HT1080 (cell line): ENCODE measurements around the gene CLNS1A. TPM values are rescaled to one million over a fixed set of nuclear protein-coding genes. Genes with fewer than 3 reads are reported as not detected.
A peak's percentile ranks its signal among the peaks of the same experiment; 100 is the strongest.
"Not testable (repeated sequence)": the region's sequence is repeated elsewhere in the genome, so short reads cannot be mapped to it uniquely, and the experiment has no call there.

ENCODE experiments used
- DNase-seq: peaks from one replicate; pipeline ENCODE4 v3.0.0-alpha.2; 2015; ENCODE audit warnings: low read depth
- total RNA-seq: library from RNA; depleted of rRNA; stranded (reverse); fragments of >200 nt; shearing (Covaris generic); gene quantifications from 2 replicates; pipeline ENCODE4 v1.2.3, GENCODE V29; 2014

CLNS1A gene
- total RNA-seq, 1 experiment from 2014 or later = 387 TPM

DNA sequence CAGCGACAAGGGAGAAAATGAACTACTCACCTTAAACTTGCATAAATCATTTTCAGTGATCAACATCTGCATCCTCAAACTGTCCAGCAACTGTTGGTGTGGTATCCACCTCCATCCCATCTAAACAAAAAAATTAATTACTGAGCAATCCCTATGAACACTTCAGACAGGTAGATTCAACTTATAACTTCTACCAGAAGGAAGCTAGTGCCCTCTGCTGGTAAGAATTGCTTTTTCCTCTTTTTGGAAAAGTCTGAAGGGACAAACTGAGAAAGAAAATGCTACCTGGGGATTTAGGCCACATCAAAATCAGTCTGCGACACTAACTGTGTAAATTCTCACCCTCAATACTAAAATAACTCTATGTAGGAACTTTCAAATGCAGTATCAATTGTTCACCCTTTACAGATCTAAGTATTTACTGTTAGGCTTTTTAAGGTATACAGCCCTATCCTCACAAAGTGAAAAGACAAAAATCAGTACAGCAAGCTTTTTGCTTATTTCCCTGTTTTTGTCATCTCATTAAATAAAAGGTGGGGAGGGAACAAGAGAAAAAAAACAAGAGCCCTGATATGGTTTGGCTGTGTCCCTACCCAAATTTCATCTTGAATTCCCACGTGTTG, 17.9 kb downstream of the CLNS1A start:
- peak; percentile 40 for DNase-seq

DNA sequence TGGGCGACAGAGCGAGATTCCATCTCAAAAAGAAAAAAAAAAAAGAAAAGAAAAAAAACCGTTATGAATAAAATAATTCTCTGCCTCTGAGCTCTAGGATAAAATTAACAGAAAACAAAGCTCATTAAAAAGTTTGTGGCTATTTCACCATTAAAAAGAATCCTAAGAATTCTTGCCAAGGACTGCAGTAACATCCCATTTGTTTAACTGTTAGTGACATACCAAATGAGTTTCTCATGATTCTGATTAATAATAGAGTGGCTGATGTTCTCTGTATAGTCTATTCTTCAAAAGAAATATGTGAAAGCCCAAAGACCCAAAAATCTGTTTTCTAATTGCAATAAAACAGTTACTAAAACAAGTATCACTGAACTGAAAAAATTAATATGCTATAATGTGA, 19.7 kb downstream of the CLNS1A start:
- no peak for DNase-seq

DNA sequence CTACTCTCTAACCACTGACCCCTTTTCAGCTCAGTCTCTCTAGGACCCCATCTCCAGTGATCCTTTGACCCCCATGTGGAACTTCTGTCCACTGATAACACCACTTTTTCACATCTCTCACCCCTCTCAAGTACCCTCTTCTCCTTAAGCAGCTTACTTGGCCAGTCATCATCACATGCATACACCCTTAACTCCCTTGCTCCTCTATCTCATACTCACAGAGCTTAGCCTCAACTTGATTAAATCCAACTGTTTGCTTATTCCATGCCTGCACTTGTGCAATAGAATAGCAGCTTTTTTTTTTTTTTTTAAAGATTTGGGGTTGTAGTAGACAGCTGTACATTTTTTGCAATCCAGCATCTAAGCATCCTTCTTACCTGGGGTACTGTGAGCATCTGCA, 25.7 kb downstream of the CLNS1A start:
- DNase-seq = no peak

DNA sequence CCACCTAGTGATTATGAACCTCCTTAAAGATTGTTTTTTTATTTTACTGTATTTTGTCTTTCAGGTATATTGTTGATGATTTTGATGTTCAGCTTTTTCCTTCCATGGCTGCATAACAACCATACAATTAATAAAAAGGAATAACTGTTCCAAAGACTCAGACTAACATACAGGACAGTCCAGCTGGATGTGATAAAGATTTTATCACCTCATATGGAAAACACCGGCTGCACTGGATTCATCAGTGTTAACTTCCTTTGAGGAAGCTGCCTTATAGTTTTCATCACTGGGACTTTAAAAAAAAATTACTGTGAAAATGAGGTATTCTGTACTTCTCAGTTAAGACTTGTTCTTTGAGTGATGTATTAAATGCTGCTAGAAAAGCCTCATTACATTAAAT, 28.4 kb downstream of the CLNS1A start:
- DNase-seq = no peak

DNA sequence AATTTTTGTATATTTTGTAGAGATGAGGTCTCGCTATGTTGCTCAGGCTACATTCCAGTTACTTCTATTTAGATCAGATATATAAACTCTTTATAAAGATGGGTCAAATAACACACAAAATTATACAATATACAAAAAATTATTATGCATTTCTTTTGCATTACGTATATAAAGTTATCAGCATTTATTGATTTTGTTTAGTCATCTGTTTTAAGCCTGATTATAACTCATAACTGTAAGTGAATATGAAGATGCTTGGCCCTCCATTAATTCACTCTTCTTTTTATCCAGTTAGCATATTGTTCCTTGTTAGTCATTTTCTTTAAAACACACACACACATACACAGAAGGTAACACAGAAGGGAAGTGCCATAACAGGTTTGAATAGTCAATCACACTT, 33.3 kb downstream of the CLNS1A start:
- DNase-seq = no peak

DNA sequence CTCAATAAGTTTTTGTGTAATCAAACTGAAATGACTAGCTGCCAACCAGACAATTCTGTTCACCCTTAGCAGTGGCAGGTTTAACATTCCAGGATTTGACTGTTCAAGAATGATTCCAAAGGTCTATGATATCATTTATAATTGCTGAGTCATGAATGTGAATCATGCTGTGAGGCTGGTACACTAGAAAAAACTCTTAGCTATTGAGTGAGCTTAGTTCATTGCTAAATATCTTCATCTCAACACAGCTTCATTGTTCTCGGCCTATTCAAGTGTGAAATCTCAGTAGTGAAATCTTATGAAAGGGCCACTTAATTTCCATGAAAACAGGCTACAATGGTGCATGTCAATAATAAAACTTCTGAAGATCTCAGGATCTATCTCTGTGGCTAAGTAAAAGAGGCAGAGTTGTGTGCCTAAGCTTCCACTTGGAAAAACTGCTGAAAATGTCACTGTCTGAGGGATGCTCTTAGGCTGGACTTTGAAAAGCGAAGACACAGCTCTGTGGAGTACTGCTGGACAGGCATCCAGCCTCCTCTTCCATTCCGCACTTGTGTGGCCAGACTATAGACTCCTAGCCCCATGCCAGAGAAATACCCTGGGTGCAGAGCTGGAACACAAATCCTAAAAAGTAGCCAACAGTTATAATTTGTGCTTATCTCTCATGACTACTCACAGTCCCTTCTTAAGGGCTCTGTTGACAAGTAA, 35.1 kb downstream of the CLNS1A start:
- peak; percentile 94 for DNase-seq

DNA sequence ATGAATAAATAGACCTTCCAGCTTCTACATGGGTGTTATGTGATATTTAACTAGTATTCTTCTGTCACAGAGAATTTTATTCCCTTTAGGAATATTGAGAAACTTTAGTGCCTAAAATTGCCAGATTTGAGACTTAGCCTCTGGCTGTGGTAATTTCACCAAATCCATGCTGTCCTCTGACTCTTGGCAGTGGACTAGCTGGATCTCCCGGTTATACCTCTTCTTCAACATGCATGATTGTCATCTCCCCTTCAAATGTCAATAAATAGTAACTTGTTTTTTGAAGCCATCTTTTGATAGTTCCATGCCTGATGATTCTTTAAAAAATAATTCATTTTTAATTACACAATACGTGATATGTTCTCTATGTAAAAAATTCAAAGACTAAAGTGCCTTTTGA, 39.4 kb downstream of the CLNS1A start:
- DNase-seq = no peak

DNA sequence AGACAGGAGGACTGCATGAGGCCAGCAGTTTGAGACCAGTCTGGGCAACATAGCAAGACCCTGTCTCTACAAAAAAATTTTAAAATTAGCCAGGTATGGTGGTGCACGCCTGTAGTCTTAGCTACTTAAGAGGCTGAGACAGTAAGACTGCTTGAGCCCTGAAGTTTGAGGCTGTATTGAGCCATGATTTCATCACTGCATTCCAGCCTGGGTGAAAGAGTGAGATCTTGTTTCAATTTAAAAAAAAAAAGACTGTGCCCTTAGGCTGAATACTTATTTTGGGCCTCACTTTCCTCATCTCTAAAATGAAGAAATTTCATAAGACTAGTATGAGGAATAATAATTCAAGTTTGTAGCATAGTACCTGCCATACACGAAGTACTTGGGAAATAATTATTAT, 41.0 kb downstream of the CLNS1A start:
- DNase-seq = no peak

DNA sequence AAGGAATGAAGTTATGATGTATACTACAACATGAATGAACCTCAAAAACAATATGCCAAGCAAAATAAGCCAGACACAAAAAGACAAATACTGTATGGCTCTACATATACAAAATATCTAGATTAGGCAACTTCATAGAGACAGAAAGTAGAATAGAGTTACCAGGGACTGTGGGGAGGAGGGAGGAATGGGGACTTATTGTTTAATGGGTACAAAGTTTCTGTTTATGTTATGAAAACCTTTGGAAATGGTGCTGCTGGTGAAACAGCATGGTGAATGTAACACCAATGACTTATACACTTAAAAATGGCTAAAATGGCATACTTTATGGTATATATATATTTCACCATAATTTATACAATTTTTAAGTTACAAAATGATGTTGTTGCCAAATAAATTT, 43.7 kb downstream of the CLNS1A start:
- DNase-seq = no peak

DNA sequence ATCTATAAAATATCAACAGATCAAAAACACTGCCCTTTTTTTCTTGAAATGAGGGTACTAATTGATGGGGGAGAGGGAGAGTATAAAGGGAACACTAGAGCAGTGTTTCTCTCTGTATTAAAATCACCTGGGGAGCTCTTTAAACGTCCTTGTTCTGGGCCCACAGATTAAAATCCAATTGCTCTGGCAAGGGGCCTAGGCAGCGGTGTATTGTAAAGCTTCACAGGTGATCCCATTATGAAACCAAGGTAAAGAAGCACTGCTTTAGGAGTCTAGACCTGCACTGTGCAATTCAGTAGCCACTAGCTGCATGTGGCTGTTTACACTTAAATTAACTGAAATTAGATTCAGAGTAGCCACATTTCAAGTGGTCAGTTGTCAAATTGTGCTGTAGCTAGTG, 44.9 kb downstream of the CLNS1A start:
- DNase-seq = no peak

DNA sequence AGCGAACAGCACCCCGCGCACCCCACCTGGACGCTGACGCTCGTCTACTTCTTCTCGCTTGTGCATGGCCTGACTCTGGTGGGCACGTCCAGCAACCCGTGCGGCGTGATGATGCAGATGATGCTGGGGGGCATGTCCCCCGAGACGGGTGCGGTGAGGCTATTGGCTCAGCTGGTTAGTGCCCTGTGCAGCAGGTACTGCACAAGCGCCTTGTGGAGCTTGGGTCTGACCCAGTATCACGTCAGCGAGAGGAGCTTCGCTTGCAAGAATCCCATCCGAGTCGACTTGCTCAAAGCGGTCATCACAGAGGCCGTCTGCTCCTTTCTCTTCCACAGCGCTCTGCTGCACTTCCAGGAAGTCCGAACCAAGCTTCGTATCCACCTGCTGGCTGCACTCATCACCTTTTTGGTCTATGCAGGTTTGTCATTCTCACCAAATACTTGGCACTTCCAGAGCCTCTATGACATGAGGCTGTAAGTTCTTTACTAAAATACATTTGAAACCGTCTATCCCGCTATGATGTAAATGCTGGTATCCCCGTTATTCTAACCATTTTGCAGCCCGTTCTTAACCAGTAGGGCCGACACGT, 47.3 kb downstream of the CLNS1A start:
- DNase-seq = no peak

DNA sequence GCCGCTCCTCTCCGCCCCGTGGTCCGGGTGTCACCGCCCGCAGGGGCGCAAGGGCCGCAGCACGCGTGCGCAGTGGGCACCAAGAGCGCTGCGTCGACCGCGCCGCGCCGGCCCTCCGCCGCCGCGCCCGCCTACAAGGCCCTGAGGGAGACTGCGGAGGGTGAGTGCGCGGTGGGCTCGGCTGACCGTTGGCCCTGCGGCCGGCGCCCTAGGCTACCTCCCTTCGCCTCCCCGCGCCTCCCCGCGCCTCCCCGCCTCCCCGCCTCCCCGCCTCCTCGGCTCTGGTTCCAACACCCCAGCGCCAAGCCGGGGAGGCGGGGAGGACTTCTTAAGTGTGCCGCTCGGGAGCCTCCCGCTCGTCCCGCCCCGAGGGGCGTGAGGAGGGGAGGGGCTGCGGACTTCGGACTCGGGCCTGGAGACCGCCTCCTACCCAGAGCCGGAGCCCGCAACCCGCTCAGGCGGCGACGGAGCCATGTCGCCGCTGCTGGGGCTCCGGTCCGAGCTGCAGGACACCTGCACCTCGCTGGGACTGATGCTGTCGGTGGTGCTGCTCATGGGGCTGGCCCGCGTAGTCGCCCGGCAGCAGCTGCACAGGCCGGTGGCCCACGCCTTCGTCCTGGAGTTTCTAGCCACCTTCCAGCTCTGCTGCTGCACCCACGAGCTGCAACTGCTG, 47.9 kb downstream of the CLNS1A start, which contains the start of gene AQP11:
AQP11 (plus strand) TSS at position 433 of the 673 bp plus-strand sequence; CDS start at position 473, 40 bp downstream.
- DNase-seq = peak; percentile 55

DNA sequence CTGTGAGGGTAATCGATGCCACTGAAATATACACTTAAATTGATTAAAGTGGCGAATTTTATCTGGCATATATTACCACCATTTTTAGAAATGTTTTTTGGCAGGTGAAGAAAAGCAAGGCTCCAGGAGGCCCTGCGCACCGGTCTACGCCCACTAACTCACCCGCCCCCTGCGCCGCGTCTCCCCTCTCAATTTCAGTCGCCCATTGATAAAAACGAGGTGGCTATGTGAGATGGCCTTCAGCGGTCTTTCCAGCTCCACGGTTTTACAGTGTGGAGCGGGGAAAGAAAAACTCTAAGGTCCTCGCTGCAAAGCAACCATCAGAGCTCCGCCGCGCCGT, 48.4 kb downstream of the CLNS1A start:
- no peak for DNase-seq

DNA sequence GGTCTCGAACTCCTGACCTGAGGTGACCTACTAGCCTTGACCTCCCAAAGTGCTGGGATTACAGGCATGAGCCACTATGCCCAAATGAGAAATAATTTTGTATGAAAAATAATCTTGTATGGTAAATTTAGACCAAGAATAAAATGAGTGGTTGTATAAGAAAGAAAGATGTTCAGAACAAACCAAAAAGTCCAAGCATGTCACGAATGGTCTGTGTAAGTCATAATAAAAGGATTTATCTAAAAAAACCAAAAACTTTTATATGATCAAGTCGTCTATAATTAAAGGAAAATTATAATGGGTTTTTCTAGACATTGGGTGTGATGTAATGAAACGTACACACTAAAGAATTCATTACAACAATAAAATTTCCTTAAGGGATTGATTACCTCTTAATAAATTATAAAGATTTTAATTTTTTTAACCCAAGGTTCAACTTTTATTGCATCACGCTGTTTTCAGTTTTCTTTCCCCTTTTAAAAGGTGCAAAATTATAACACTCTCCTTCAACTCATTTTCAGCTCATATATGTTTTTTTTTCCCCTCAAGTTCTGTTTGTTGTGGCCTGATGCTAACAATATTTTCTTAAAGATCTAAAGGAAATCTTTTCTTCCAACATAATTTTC, 56.8 kb downstream of the CLNS1A start:
- DNase-seq = no peak

DNA sequence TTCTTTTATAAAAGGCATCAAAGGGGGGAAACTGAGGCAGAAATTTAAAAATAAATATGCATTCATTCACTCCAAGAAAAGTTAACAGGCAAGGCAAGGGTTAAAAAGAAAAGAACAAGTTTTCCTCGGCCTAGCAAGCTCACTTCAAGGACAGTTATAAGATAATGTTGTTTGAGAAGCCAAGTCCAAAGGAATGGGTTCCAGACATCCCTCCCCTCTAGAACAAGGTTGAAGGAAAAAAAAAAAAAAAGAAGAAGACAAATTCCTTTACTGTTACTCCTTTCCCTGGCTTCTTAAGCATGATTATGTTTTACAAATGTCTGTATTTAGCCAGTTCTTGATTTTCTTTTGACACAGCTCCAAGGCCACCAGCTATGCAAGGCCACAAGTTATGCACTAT, 62.2 kb downstream of the CLNS1A start:
- not testable (repeated sequence) for DNase-seq

DNA sequence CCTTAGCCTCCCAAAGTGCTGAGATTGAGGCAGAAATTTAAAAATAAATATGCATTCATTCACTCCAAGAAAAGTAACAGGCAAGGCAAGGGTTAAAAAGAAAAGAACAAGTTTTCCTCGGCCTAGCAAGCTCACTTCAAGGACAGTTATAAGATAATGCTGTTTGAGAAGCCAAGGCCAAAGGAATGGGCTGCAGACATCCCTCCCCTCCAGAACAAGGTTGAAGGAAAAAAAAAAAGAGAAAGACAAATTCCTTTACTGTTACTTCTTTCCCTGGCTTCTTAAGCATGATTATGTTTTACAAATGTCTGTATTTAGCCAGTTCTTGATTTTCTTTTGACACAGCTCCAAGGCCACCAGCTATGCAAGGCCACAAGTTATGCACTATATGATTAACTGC, 66.7 kb downstream of the CLNS1A start:
- not testable (repeated sequence) for DNase-seq

DNA sequence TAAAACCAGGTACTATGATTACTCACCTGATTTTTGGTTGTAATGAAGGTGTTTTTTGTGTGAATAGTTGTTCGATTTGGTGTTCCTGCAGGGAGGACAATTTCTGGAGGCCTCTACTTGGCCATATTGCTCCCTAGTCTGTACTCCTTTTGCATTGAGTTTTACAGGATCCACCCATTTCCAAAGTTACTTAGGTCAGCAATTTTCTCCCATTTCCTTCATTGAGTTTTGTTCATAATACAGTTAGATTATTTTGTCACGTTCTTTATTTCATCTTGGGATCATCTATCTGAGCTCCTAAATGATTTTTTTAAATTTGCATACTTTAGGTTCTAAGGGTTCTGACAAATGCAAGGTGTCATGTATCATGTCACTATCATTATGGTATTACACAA, 67.9 kb downstream of the CLNS1A start:
- DNase-seq = no peak

DNA sequence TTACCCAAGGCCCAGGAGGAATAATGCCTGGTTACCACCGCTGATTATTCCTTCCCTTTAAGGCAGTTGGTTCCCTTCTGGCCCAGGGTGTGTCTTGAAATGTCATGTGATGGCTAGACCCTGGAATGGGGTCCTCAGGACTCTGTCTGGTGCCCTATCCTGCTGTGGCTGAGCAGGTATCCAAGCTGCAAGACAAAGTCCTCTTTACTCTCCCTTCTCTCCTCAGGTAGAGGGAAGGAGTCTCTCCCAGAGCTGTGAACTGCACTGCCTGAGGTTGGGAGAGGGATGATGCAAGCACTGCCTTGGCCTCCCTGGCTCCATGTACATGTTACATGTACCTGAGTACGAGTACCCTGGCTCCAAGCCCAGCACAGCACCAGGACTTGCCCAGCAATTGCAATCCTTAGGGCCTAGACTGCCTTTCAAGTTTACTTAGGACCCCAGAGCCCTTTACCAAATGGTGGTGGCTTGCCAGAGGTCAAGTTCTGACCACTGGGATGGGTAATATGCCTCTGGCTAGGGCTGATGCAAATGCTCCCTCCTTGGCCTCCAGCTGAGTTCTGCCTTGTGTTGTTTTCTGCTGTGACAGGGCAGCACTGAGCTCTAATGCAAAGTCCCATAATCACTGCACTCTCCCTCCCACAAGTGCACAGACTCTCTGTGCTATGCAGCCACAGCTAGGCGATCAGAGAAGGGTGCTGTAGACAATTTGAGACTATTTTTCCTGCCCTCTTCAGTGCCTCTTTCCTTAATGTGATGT, 68.5 kb downstream of the CLNS1A start:
- DNase-seq = no peak

DNA sequence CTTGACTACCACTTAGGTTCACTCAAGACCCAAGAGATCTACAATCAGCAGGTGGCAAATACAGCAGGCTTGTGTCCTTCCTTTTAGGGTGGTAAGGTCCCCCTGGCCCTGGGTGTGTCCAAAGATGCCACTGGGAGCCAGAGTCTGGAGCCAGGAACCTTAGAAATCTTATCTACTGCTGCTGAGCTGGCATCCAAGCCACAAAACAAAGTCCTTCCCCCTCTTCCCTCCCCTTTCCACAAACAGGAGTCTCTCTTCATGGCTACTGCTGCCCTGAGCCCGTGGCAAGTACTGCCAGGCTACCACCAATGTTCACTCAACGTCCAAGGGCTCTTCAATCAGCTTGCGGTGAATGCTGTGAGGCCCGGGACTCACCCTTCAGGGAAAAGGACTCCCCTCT, 69.3 kb downstream of the CLNS1A start:
- DNase-seq = no peak
